Neural cell (in vitro differentiated cells): Measurements from ENCODE around the gene ZCCHC2. TPM values are rescaled to one million over a fixed set of nuclear protein-coding genes. Genes with fewer than 3 reads are reported as not detected.

Source experiments
- H2AFZ ChIP-seq: fragments of 200-600, 300-800 bp; sonication (generic), shearing (Covaris generic); 2 replicates; pipeline ENCODE4 v1.6.0; 2014; ENCODE audit warnings: low read depth, mild to moderate bottlenecking, antibody characterized with exemption, low read length, moderate library complexity
- H3F3A ChIP-seq: fragments of 200-600 bp; shearing (Covaris generic); 2 replicates; pipeline ENCODE4 v1.6.1; 2016; ENCODE audit warnings: mild to moderate bottlenecking, moderate library complexity, mixed read lengths, antibody characterized with exemption, low read length; ENCODE audit not compliant: insufficient read depth, poor library complexity, severe bottlenecking
- H3K27ac ChIP-seq: fragments of 200-600, 300-800 bp; sonication (generic), shearing (Covaris generic); 2 replicates; pipeline ENCODE4 v1.5.1; 2014; ENCODE audit warnings: mild to moderate bottlenecking, low read length, moderate library complexity
- H3K27me3 ChIP-seq: fragments of 300-800, 200-600 bp; sonication (generic), shearing (Covaris generic); 2 replicates; pipeline ENCODE4 v1.6.0; 2014; ENCODE audit warnings: mild to moderate bottlenecking, low read depth, low read length, moderate library complexity; ENCODE audit not compliant: insufficient read depth
- H3K36me3 ChIP-seq: fragments of 300-800, 200-600 bp; sonication (generic), shearing (Covaris generic); 2 replicates; pipeline ENCODE4 v1.5.1; 2014; ENCODE audit warnings: mild to moderate bottlenecking, antibody characterized with exemption, low read length, moderate library complexity; ENCODE audit not compliant: insufficient read depth
- H3K4me2 ChIP-seq: fragments of 300-800, 200-600 bp; sonication (generic), shearing (Covaris generic); 2 replicates; pipeline ENCODE4 v1.6.0; 2014; ENCODE audit warnings: mild to moderate bottlenecking, low read length
- H3K4me3 ChIP-seq: fragments of 300-800, 200-600 bp; sonication (generic), shearing (Covaris generic); 2 replicates; pipeline ENCODE4 v1.5.1; 2014; ENCODE audit warnings: mild to moderate bottlenecking, low read length, moderate library complexity
- H3K79me2 ChIP-seq: fragments of 200-600 bp; shearing (Covaris generic); replicated peaks from 2 replicates; pipeline ENCODE4 v1.6.0; 2014; ENCODE audit warnings: mild to moderate bottlenecking, low read length, moderate library complexity; ENCODE audit not compliant: insufficient read depth
- H3K9ac ChIP-seq: fragments of 300-800, 200-600 bp; sonication (generic), shearing (Covaris generic); 2 replicates; pipeline ENCODE4 v1.6.1; 2016; ENCODE audit warnings: mild to moderate bottlenecking, low read length, mixed read lengths
- H3K9me2 ChIP-seq: fragments of 200-600 bp; shearing (Covaris generic); 2 replicates; pipeline ENCODE4 v1.6.1; 2016; ENCODE audit warnings: mild to moderate bottlenecking, low read length, mixed read lengths; ENCODE audit not compliant: insufficient read depth
- H3K9me3 ChIP-seq: fragments of 200-600, 300-800 bp; sonication (generic), shearing (Covaris generic); 2 replicates; pipeline ENCODE4 v1.6.1; 2016; ENCODE audit warnings: mild to moderate bottlenecking, mixed run types, low read length, moderate library complexity, mixed read lengths
- H4K20me1 ChIP-seq: fragments of 200-600 bp; shearing (Covaris generic); 2 replicates; pipeline ENCODE4 v1.6.1; 2016; ENCODE audit warnings: mild to moderate bottlenecking, mixed run types; ENCODE audit not compliant: insufficient read depth
- CTCF ChIP-seq: fragments of 450-650 bp; IDR thresholded peaks from 2 replicates; pipeline ENCODE4 v1.5.1; 2014; ENCODE audit warnings: antibody characterized with exemption, mild to moderate bottlenecking, moderate library complexity; ENCODE audit not compliant: poor library complexity, severe bottlenecking
- EP300 ChIP-seq: fragments of 450-650 bp; conservative IDR thresholded peaks from 2 replicates; pipeline ENCODE4 v1.6.1; 2014; ENCODE audit warnings: antibody characterized with exemption, mild to moderate bottlenecking, moderate library complexity; ENCODE audit not compliant: poor library complexity, severe bottlenecking
- EZH2 ChIP-seq: fragments of 200-600, 300-800 bp; shearing (Covaris generic), sonication (generic); IDR thresholded peaks from 2 replicates; pipeline ENCODE4 v1.6.1; 2014; ENCODE audit warnings: antibody characterized with exemption, low read length, borderline replicate concordance, mild to moderate bottlenecking; ENCODE audit not compliant: insufficient read depth, poor library complexity, severe bottlenecking
- MXI1 ChIP-seq: fragments of 450-650 bp; conservative IDR thresholded peaks from 2 replicates; pipeline ENCODE4 v1.6.1; 2014; ENCODE audit warnings: antibody characterized with exemption, mild to moderate bottlenecking; ENCODE audit not compliant: poor library complexity, severe bottlenecking
- POLR2AphosphoS5 ChIP-seq: IDR thresholded peaks from 2 replicates; pipeline ENCODE4 v1.6.1; 2012
- RAD21 ChIP-seq: fragments of 450-650 bp; conservative IDR thresholded peaks from 2 replicates; pipeline ENCODE4 v1.6.1; 2014; ENCODE audit warnings: antibody characterized with exemption, mild to moderate bottlenecking, moderate library complexity
- REST ChIP-seq: IDR thresholded peaks from 2 replicates; pipeline ENCODE4 v1.6.1; 2012; ENCODE audit warnings: borderline replicate concordance
- SMC3 ChIP-seq: fragments of 450-650 bp; conservative IDR thresholded peaks from 2 replicates; pipeline ENCODE4 v1.6.1; 2014; ENCODE audit warnings: antibody characterized with exemption, mild to moderate bottlenecking, moderate library complexity; ENCODE audit not compliant: poor library complexity
- TAF1 ChIP-seq: IDR thresholded peaks from 2 replicates; pipeline ENCODE4 v1.6.1; 2012; ENCODE audit warnings: low read depth
- polyA plus RNA-seq: library from polyadenylated mRNA; depleted of rRNA; stranded (reverse); fragments of >200 nt; gene quantifications from 2 replicates; pipeline ENCODE4 v1.2.3, GENCODE V29; 2014

ZCCHC2 gene
- polyA plus RNA-seq, 1 donor from 2014 or later = 3.8 TPM

- TF ChIP-seq MXI1 (no peak), TAF1 (no peak), EP300 (no peak), SMC3 (no peak), RAD21 (no peak), EZH2 (no peak), REST (no peak), POLR2AphosphoS5 (no peak), CTCF (no peak)
- Histone ChIP-seq H3K4me3 (no peak overlapping the region), H2AFZ (no peak overlapping the region), H3K36me3 (no peaks in the 10 kb centered on the region), H3K9me2 (no peaks in the 10 kb centered on the region), H3F3A (no peaks in the 10 kb centered on the region), H3K27me3 (peaks cover 2% of the 10 kb centered on the region), H3K27ac (no peak overlapping the region), H3K79me2 (no peaks in the 10 kb centered on the region), H4K20me1 (no peaks in the 10 kb centered on the region), H3K9ac (no peak overlapping the region), H3K4me2 (no peak overlapping the region), H3K9me3 (no peaks in the 10 kb centered on the region)
These were observed 90.0 kb downstream of the ZCCHC2 start for GRCh38 chr18:62612776-62613175.

- H4K20me1 ChIP-seq = no peaks in the 10 kb centered on the region
- no peaks in the 10 kb centered on the region for H3K79me2 ChIP-seq
- H3F3A ChIP-seq = no peaks in the 10 kb centered on the region
- no peak overlapping the region for H3K4me2 ChIP-seq
- no peak overlapping the region for H3K9ac ChIP-seq
- peaks cover 2% of the 10 kb centered on the region for H3K27me3 ChIP-seq
- no peak overlapping the region for H3K27ac ChIP-seq
- H3K9me3 ChIP-seq = no peaks in the 10 kb centered on the region
- H2AFZ ChIP-seq = no peak overlapping the region
- no peaks in the 10 kb centered on the region for H3K9me2 ChIP-seq
- no peaks in the 10 kb centered on the region for H3K36me3 ChIP-seq
- H3K4me3 ChIP-seq = no peak overlapping the region
- TF ChIP-seq RAD21 (no peak), SMC3 (no peak), EP300 (no peak), REST (no peak), MXI1 (no peak), EZH2 (no peak), TAF1 (no peak), CTCF (no peak), POLR2AphosphoS5 (no peak)
These were observed 91.7 kb downstream of the ZCCHC2 start for GRCh38 chr18:62614494-62614893.
